Neutrophil (primary cell): ENCODE measurements around the gene MYL9.
"Not testable (repeated sequence)": the region's sequence is repeated elsewhere in the genome, so short reads cannot be mapped to it uniquely, and the experiment has no call there.

ENCODE experiments used
- H3K27ac ChIP-seq: fragments of 200-600 bp; sonication (generic); 2 replicates; pipeline ENCODE4 v1.5.1; 2016; ENCODE audit warnings: mild to moderate bottlenecking, moderate library complexity
- H3K27me3 ChIP-seq: fragments of 200-600 bp; sonication (generic); 2 replicates; pipeline ENCODE4 v1.6.0; 2016; ENCODE audit warnings: mild to moderate bottlenecking
- H3K36me3 ChIP-seq: fragments of 200-600 bp; sonication (generic); 2 replicates; pipeline ENCODE4 v1.5.1; 2017
- H3K4me1 ChIP-seq, 2 experiments: fragments of 200-600 bp in 1 of 2; sonication (generic) in 1 of 2; 1 replicate in 1 of 2; 2 replicates in 1 of 2; pipeline versions ENCODE4 v1.5.1 to v1.6.1; 2013 to 2016; ENCODE audit warnings: low read depth in 1 of 2, low read length in 1 of 2, mild to moderate bottlenecking in 1 of 2, moderate library complexity in 1 of 2; ENCODE audit not compliant: control insufficient read depth in 1 of 2, insufficient read depth in 1 of 2
- H3K4me3 ChIP-seq, 2 experiments: fragments of 200-600 bp in 1 of 2; sonication (generic) in 1 of 2; 1 replicate in 1 of 2; 2 replicates in 1 of 2; pipeline ENCODE4 v1.5.1; 2013 to 2016; ENCODE audit warnings: low read depth in 1 of 2, low read length in 1 of 2, mild to moderate bottlenecking in 1 of 2, moderate library complexity in 1 of 2
- H3K9me3 ChIP-seq: fragments of 200-600 bp; sonication (generic); 2 replicates; pipeline ENCODE4 v1.5.1; 2016
- TF ChIP-seq, protein P1 (sequence below): fragments of 200-600 bp; sonication (generic); IDR thresholded peaks from 2 replicates; pipeline ENCODE4 v1.5.1; 2016; ENCODE audit warnings: antibody characterized with exemption

MYL9 gene

DNA sequence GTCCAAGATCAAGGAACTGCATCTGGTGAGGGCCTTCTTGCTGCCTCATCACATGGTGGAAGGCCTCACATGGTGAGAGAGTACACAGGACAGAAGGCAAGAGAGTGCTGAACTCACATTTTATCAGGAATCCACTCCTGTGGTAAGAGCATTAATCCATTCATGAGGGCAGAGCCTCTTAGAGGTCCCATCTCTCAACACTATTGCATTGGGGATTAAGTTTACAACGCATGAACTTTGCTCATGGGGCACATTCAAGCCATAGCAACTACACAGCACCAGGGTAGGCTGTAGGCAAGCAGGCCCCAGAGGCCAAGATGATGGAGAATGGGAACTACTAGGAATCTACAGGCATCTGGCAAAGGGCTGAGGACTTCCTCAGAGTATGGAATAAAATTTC, 22.1 kb downstream of the MYL9 start:
- H3K36me3 ChIP-seq: no peaks in the 10 kb centered on the region
- no peak overlapping the region for H3K4me3 ChIP-seq
- no peaks in the 10 kb centered on the region for H3K9me3 ChIP-seq
- no peak overlapping the region for H3K27ac ChIP-seq
- TF ChIP-seq, protein P1, sequence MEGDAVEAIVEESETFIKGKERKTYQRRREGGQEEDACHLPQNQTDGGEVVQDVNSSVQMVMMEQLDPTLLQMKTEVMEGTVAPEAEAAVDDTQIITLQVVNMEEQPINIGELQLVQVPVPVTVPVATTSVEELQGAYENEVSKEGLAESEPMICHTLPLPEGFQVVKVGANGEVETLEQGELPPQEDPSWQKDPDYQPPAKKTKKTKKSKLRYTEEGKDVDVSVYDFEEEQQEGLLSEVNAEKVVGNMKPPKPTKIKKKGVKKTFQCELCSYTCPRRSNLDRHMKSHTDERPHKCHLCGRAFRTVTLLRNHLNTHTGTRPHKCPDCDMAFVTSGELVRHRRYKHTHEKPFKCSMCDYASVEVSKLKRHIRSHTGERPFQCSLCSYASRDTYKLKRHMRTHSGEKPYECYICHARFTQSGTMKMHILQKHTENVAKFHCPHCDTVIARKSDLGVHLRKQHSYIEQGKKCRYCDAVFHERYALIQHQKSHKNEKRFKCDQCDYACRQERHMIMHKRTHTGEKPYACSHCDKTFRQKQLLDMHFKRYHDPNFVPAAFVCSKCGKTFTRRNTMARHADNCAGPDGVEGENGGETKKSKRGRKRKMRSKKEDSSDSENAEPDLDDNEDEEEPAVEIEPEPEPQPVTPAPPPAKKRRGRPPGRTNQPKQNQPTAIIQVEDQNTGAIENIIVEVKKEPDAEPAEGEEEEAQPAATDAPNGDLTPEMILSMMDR: no peak
- H3K4me1 ChIP-seq: no peaks in the 10 kb centered on the region
- no peaks in the 10 kb centered on the region for H3K27me3 ChIP-seq

DNA sequence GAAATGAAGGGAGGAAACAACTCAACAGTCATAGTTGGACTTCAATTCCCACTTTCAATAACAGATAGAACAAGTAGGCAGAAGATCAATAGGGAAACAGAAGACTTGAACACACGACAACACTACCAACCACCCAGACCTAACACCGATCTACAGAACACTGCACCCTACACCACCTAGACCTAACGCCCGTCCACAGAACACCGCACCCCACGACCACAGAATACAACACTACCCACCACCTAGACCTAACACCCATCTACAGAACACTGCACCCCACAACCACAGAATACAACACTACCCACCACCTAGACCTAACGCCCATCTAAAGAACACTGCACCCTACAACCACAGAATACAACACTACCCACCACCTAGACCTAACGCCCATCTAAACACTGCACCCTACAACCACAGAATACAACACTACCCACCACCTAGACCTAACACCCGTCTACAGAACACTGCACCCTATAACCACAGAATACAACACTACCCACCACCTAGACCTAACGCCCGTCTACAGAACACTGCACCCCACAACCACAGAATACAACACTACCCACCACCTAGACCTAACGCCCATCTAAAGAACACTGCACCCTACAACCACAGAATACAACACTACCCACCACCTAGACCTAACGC, 22.9 kb downstream of the MYL9 start:
- not testable (repeated sequence) for H3K9me3 ChIP-seq, H3K27ac ChIP-seq, H3K4me1 ChIP-seq, H3K27me3 ChIP-seq, H3K4me3 ChIP-seq, H3K36me3 ChIP-seq

DNA sequence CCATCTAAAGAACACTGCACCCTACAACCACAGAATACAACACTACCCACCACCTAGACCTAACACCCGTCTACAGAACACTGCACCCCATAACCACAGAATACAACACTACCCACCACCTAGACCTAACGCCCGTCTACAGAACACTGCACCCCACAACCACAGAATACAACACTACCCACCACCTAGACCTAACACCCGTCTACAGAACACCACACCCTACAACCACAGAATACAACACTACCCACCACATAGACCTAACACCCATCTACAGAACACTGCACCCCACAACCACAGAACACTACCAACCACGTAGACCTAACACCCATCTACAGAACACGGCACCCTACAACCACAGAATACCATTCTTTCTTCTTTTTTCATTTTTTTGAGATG, 23.4 kb downstream of the MYL9 start:
- not testable (repeated sequence) for H3K36me3 ChIP-seq, H3K9me3 ChIP-seq, H3K27me3 ChIP-seq, H3K4me3 ChIP-seq, H3K4me1 ChIP-seq, H3K27ac ChIP-seq

DNA sequence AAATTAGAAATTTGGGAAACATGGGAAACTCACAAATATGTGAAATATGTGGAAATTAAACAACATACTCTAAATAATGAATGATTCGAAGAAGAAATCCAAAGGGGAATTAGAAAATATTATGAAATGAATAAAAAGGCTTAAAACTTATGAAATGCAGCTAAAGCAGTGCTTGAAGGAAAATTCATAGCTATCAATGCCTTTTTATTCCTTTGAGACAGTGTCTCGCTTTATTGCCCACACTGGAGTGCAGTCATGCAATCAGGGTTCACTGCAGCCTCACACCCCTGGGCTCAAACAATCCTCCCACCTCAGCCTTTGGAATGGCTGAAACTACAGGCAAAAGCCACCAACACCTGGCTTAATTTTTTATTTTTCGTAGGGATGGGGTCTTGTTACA, 24.2 kb downstream of the MYL9 start:
- TF ChIP-seq, protein P1: no peak
- Histone ChIP-seq H3K36me3 (no peaks in the 10 kb centered on the region), H3K4me1 (no peaks in the 10 kb centered on the region), H3K27ac (no peak overlapping the region), H3K4me3 (no peak overlapping the region), H3K9me3 (no peaks in the 10 kb centered on the region), H3K27me3 (peaks cover 7% of the 10 kb centered on the region)

DNA sequence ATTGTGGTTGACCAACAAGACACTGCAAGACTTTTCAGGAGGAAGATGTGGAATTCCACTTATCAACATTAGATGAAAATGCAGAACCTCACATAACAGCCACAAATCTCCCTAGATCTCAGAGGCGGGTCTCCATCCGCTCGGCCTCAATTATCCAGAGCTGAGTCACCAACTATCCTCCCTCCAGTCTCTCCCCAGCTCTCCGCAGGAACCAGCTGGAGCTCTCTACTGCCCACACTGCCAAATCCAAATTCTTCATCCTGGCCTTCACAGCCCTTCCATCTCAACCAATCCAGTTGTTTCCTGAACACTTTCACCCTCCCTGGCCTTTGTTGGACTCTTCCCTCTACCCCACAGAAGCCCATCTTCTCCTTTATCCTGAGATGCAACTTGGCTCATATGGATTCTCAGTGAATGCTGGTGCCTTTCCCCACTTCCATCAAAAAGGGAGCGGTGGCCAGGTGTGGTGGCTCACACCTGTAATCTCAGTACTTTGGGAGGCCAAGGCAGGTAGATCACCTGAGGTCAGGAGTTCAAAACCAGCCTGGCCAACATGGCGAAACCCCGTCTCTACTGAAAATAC, 28.6 kb downstream of the MYL9 start:
- H3K27ac ChIP-seq: no peak overlapping the region
- H3K4me1 ChIP-seq: peaks cover 13 to 14% of the 10 kb centered on the region in 2 experiments
- no peaks in the 10 kb centered on the region for H3K9me3 ChIP-seq
- TF ChIP-seq, protein P1: no peak
- H3K36me3 ChIP-seq: no peaks in the 10 kb centered on the region
- H3K27me3 ChIP-seq: peaks cover 52% of the 10 kb centered on the region
- H3K4me3 ChIP-seq: no peak overlapping the region

DNA sequence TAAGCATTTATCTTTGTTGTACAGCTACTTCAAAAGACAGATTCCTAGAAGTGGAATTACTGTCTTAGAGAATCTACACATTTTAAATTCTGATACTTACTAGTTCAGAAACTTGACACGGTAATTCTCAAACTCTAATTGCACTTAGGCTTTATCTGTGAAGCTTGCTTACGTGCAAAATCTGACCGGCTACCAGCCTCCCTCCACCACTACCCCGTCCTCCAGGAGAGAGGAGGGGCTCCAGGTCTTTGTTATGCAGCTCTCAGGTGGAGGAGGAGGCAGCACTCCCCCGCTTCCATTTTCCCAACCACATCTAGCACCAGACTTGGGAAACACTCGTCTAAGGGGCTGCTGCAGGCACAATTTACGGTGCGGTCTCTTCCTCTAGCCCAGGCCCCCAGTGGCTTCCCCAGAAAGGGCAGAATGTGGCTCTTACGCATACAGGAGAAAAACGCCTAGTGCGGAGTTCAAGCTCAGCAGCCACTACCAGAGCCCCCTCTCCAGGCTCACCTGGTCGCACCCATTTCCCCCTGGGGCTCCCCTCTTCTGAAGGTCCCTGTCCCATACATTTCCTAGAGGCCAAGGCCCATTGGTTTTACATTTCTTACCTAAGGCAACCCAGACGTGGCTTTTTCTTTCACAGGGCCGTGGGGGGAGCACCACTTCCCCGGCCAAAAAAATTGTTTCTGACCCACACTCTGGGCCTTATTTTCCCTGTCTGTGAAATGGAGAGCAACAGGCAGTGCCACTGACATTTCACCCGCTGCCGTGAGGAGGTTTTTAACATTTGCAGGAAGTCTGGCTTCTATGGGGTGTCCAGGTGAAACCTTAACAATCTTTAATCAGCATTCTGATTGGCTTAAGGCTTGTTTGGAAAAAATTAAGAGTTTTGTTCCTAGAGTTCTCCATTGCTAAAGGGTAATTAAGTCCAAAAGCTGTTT, 30.5 kb downstream of the MYL9 start:
- H3K4me1 ChIP-seq: peaks cover 16 to 17% of the 10 kb centered on the region in 2 experiments
- H3K27ac ChIP-seq: peak overlapping the region; percentile 74
- H3K36me3 ChIP-seq: no peaks in the 10 kb centered on the region
- no peak overlapping the region for H3K4me3 ChIP-seq
- H3K27me3 ChIP-seq: peaks cover 60% of the 10 kb centered on the region
- TF ChIP-seq, protein P1: no peak
- no peaks in the 10 kb centered on the region for H3K9me3 ChIP-seq
